HG03469 (cell line): ENCODE measurements around the gene MTMR3.

Experiments
- ATAC-seq: cut with Tn5 transposase; IDR thresholded peaks from one replicate; pipeline ENCODE4 v1.9.1; 2021; ENCODE audit warnings: mild to moderate bottlenecking, moderate library complexity, moderate number of reproducible peaks; ENCODE audit not compliant: unreplicated experiment

MTMR3 gene

DNA sequence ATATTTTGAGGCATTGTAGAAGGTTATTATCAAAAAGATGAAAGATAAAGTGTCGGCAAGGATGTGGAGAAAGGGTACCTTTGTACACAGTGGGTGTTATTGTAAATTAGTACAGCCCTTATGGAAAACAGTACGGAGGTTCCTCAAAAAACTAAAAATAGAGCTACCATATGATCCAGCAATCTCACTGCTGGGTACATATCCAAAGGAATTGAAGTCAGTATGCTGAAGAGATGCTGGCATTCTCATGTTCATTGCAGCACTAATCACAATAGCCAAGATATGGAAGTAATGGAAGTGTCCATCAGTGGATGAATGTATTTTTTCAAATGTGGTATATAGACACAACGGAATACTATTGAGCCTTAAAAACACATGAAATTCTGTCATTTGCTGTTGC lies 15.1 kb upstream of the MTMR3 start:
- no peak for ATAC-seq

DNA sequence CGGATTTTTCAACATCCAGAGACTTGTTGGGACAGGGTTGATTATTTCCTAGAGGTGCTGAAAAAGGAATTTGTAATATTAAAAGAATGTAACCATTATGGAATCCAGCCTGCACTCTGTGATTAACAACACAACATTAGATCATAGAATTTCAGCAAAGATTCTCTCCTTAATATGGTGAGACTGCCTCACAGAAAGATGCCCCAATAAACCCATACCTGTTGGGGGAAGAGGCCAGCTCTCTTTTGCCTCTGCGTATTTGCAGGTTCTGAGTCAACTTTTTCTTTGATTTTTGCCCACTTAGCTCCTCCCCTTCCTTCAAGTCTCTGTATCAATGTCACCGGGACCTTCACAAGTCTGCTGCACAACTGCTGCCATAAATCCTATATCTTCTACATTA lies 12.4 kb upstream of the MTMR3 start:
- ATAC-seq = no peak

DNA sequence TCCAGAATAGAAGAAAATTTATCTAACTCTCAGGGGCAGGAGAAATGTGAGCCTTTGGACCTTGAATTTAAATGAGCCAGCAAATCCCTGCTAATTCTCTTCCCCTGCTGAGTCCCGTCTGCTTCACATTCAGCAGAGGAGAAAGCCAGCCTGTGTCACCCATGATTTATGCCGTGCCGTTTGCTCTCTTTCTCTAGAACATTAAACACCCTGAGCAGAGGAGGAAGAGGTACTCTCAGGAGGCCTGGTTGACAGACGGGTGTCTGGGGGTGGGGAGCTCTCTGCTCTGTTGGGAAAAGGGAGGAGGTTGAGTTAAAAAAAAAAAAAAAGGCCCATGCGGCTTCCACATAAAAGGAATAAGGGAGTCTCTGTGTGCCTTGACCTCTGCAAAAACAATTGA lies 11.3 kb upstream of the MTMR3 start:
- no peak for ATAC-seq

DNA sequence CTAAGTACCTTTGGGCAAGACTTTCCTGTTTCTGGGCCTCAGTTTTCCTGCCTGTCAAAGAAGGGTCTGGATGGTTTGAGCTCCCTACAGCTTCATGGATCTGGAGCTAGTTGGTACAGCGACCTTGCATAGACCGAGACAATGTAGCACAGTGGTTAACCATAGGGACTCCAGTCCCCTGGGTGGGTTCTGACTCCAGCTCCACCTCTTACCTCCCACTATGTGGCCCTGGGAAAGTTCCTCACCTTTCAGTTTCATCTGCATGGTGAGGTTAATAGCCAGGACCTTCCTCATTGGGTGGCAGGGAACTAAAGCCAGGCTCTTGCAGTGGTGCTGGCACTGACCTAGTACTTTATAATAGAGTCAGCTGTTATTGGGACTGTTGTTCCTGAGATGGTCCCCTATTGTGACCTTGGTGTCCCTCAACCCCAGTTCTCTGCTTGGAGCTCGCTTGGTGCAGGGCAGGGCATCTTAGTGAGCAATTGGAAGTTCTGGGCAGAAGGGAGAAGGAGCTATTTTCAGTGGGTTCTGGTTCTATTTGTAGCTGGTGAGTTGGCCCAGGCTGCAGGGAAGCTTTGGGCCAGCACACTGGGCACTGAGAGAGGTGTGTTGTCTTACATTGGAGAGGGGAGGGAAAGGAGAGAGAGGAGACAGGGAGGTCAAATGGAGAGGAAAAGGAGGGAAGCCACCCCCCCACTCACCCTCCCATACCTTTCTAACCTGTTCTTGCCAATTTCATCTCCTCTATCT lies 10.7 kb upstream of the MTMR3 start:
- no peak for ATAC-seq

DNA sequence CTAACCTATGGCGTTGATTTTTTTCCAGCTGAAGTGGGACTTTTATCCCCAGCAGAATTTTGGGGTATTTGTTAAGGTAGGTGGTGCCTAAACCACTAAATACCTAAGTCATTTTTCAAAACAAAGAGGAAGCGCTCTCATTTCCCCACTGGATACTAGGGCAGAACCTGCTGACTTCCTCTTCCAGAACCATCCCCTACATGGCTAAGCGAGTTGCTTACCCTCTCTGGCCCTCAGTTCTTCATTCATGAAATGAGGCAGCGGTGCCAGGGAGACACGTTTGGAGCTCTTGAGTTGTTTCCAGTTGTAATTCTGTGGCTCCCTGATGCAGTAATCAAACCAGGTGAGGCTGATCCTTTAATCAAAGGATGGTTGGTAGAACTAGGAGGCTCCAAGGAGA lies 10.0 kb upstream of the MTMR3 start:
- no peak for ATAC-seq

DNA sequence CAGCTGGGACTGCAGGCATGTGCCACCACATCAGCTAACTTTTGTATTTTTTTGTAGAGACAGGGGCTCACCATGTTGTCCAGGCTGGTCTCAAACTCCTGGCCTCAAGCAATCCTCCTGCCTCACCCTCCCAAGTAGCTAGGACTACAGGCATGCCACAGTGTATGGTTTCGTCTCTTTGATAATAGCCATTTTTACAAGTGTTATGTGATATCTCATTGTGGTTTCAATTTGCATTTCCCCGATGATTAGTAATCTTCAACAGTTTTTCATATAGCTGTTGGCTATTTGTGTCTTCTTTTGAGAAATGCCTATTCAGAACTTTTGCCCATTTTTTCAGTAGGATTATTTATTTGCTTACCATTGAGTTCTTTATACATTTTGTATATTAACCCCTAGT lies 9.0 kb upstream of the MTMR3 start:
- ATAC-seq = no peak

DNA sequence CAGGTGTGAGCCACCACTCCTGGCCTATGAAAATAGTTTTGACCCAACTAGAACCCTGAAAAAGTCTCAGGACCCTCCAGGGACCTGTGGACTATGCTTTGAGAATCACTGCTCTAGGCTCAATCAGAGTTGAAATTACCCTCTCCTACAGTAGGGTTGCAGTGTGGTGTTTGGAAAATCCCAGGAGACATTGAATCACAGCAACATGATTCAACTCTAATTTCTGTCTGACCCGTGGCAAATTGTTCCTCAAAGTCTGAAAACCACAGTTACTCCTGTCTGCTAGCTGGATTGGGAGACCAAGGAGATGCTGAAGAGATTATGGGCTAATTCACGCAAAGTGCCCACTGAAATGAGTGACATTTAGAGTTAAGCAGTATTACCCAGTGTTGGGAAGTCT lies 5.4 kb upstream of the MTMR3 start:
- no peak for ATAC-seq

DNA sequence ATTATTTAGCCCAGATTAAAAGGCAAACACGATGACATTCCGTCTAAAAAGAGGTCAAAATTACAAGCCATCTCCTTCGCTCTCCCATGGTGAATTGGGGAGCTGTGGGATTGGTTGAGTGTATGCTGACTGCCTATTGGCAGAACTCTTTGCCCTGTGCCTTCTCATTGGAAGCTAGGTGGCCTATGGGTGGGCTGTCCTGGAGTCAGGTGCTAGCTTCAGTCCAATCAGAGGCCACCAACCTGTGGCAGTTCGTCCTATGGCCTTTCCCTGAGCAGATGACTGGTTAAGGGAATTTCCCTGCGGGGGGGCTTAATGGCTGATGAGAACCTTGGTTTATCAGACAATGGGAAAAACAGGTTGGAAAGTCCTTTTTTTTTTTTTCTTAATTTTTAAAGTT lies 3.2 kb upstream of the MTMR3 start:
- no peak for ATAC-seq

DNA sequence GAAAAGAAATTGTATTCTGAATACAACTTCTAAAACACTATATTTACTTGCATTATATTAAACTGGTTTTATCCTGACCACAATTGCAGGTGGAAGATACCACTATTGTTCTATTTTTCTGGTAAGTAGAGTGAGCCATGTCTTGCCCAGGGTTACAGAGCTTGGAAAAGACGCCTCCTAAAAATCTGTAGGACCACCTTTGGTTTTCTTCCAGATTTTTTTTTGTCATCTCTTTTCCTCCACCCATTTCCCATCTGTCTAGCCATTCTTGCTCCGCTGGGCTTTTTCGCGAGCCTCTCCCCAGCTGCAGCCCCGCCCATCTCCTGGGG lies 294 bp upstream of the MTMR3 start:
- no peak for ATAC-seq

DNA sequence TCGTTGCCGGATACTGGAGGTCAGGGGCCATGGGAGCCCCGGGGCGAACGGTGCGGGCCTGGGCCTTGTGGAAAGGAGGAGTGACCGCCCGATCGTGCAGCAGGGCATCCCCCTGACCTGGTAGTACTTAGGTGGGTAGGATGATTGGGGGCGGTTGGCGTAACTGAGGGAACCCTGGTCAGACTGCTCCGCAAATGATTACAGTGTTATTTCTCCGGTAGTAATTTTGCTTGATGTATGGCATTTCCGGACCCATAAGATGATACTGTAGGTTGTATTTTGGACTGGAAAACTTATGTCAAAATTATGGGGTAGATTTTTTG lies 762 bp downstream of the MTMR3 start:
- no peak for ATAC-seq

DNA sequence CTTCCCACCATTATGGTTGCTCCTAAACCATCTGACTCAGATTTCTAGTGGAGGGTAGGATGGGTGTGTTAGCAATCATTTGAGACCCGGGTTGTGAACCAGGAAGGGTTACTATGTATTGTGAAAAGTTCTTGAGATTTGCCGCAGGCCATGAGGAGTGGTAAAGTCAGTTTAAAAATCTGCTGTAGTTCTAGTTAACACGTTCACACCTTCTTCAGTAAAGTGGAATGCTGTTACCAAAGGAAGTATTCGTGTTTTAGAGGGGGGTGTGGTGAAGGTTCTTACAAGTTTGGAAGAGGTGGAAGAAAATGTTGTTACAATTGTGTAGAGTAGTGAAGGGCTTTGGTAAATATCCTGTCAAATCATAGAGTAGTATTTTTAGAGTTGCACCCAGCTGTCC lies 2.6 kb downstream of the MTMR3 start:
- no peak for ATAC-seq

DNA sequence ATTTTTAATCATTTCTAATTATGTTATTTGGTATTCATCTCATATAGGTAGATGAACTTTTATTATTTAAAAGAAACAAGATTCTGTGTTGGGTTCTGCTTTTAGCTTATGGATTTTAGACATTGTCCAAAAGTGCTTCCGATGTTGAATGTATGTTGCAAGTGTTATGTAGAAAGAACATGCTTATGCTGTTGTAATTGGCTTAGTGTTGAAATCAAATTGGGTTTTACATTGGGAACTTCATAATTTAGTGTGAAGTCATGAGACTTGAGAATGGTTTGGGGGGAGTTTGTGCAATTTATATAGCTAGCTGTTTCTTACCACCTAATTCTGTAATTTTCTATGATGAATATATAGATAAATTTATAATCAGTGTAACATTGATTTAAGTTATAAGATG lies 3.6 kb downstream of the MTMR3 start:
- ATAC-seq = no peak

DNA sequence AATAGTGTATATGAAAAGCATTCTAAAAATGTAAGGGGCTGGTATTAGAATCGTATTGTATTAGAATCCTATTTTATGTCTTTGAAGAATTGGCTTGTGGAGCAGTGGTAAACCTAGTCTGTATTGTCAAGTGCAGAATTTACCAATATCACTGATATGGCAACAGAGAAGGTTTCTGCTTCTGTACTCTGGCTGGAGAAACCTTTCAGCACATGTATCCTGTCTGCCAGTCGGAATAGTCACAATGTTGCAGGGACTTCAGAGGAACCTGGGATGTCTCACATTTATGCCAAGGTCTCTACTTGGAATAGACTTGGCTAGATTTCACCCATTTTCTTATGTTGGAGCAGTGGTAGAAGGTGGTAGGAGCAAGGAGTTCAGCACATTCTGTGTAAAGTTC lies 4.4 kb downstream of the MTMR3 start:
- ATAC-seq = no peak

DNA sequence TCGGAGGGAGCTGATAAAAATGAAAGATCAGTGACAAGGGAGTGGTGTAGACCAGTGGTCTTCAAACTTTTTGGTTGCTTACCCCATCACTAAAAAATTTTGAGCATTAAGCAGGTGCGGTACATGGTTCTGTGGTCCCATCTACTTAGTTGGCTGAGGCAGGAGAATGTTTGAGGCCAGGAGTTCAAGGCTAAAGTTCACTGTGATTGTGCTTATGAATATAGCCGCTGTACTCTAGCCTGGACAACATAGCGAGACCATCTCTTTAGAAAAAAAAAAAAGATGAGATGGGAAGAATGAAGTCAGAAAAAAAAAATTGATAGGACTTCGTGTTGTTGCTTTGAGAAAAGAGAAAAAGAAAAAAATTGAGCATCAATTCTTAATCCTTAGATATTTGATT lies 7.8 kb downstream of the MTMR3 start:
- no peak for ATAC-seq

DNA sequence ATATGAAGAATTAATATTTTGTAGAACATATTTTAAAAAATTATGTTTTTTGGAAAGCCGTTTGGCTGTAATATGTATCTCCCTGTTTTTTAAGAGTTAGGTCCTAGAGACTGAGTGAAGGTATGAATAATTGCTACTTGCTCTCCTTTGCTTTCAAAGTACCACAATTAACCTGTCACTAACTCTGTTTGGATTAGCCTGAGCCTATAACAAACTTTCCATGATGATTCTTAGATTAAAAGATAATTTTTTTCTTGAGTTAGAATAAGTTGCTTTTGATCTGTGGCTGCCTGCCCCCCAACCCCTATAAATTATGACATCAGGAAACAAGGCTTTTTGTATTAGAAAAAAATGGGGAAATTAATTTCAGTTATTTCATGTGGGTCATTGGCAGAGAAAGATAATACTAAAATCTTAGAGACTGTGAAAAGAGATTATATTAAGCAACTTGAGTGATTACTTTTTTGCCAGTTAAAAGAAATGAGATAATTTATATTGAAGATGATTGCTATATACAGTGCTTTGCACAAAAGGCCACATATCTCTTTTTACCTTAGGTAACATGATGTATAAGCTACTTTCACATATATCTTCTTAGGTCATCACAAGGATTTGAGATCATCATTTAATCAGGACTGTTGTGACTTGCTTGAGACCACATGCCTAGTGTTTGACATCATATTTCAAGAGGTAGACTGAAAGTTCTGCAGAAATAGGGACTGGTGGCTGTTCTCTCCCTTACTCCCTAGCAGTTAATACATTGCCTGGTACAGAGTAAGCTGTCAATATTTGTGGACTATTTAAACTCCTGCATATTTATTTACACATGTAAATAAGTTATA lies 9.6 kb downstream of the MTMR3 start:
- ATAC-seq = no peak

DNA sequence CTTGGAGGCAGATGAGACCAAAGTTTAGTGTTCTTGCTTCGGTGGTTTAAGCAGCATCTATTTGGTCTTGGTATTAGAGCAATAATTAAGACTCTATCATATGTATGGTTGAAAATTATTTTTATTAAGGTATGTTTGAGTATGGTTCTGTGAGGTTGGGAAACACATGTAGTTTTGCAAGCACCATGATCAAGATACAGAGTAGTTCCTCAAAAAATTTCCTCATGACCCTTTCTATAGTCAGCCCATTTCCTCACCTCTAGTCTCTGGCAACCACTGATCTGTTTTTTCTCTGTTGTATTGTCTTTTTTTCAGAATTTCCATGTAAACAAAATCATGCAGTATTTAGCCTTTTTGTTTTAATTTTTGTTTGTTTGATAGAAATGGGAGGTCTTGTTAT lies 18.4 kb downstream of the MTMR3 start:
- no peak for ATAC-seq

DNA sequence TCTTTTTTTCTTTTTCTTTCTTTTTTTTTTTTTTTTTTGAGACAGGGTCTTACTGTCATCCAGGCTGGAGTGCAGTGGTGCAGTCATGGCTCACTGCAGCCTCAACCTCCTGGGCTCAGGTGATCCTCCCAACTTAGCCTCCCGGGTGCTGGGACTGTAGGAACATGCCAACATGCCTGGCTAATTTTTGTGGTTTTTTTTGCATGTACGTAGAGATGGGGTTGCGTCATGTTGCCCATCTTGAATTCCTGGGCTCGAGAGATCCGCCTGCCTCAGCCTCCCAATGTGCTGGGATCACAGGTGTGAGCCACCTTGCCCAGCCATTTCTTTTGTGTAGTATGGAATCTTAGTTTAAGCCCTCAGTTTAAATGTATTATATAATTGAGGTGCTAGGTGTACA lies 20.4 kb downstream of the MTMR3 start:
- no peak for ATAC-seq

DNA sequence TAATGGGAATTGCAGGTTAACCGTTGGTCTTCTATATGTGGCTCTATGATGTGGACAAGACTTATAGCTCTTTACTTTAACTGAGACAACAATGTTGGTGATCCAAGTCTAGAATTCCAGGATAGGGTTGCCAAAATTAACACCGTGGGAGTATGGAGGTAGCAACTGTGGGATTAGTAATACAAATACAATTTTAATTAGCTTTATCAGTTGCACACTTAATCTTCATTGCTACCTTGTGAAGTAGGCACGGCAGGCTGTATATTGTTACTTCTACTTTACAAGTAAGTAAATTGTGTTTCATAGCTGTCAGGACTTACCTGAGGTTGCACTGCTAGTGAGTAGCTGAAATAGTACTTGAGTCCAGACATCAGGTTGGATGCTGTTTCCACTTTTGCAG lies 21.0 kb downstream of the MTMR3 start:
- no peak for ATAC-seq

DNA sequence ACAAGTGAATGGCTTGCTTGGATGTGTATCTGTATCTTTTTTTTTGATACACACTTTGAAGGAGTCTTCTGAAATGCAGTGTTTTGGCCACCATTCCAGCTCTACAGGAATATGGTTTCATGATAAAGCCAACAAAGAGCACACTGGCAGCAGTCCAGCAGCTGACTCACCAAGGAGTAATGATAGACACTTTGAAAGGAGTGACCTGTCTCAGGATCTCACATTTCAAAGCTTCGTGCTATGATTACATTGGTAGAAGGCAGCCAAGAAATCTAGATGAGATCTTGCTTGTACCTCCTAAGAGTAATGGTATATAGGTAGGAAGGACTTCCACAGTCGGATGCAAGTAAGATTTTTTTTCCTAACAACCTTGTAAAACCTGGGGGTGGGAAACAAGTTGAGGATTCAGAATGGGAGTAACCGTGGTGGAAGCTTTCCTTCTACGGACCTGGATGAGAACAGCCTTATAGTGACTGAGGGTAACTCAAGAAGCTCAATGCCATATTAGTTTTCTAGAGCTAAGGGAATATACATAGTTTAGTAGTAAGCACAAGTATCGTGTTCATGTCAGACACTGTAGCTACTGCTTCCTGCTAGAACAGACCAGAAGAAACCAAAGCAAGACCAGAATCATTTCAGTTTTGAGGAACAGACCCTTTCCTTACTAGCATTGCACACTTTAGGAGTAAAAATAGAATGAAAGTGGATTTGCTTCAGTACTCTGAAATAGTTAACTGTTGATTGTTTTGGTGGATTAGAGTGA lies 25.0 kb downstream of the MTMR3 start:
- no peak for ATAC-seq

DNA sequence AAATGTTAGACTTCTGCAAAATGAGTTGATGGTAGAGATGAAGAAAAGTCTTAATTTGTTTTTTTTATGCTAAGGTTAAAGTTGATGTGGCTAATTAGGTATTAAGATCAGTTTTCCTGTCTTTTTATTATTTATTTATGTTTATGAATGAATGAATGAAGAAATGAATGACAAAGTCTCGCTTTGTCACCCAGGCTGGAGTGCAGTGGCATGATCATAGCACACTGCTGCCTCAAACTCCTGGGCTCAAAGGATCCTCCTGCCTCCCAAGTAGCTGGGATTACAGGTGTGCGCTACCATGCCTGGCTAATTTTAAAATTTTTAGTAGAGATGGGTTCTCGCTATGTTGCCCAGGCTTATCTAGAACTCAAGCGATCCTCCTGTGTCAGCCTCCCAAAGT lies 29.2 kb downstream of the MTMR3 start:
- no peak for ATAC-seq

DNA sequence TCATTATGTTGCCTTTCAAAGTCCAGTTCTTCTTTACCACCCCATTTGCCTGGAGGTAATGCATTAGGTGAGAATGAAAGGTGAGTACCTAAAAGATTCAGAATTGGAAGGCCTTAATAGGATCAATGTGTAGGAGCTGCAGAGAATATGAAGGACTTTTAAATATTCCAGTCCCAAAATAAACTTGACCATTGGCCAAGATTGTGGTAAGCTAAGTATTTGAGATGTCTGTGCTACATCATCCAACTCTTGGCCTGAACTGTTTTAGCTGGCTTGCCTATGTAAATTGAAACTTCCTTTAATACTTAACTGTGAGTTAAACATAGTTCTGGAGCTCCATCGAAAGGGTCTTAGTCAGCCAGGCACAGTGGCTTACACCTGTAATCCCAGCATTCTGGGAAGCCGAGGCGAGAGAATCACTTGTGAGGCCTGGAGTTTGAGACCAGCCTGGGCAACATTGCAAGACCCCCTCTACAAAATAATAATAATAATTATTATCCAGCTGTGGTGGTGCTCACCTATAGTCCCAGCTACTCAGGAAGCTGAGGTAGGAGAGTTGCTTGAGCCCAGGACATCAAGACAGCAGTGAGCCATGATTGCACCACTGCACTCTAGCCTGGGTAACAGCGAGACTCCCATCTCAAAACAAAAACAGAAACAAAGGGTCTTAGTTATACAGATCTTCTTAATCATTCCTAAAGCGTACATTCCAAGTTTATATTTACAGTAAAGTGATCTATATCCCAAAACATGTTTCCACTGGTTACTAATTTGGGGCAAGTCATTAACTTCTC lies 29.8 kb downstream of the MTMR3 start:
- no peak for ATAC-seq
